ENCODE measurements around the gene MYL12B. TPM values are rescaled to one million over a fixed set of nuclear protein-coding genes. Genes with fewer than 3 reads are reported as not detected.

MYL12B gene
- total and polyA plus RNA-seq, 12 donors: 259 to 810 (median 446) TPM

DNA sequence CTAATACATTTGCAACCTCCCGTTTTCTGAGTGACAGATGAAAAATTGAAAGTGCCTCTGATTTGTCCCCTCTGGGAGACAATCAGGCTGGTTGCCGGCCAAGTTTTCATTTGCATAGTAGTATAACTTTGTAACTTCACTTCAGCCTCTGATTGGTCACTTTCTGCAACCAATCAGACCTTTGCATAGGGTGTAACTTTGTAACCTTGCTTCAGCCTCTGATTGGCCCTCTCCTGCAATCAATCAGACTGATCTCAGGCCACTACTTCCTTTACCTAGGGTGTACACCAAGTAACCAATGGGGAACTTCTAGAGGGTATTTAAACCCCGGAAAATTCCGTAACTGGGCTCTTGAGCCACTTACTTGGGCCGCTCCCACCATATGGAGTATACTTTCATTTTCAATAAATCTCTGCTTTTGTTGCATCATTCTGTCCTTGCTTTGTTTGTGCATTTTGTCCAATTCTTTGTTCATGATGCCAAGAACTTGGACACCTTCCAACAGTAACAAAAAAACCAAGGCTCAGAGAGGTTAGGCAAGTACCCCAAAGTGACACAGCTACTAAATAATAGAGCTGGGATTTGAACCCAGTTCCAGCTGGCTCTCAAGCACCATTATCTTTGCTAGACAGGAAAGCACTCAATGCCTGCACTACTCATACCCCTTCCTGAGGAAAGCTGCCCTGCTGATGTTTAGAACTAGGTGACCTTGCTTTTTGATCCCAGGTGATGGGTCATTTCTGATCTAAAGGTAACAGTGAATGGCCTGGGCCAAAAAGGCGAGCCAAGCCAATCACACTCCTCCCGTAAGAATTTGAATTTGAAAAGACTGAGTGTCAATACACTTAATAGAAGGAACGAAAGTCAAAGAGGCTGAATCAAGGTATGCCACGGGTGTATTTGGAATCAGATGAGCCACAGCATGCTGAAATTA is 31.3 kb upstream of the MYL12B start:
- intact Hi-C loops (cut with DNase I): no loop called here

DNA sequence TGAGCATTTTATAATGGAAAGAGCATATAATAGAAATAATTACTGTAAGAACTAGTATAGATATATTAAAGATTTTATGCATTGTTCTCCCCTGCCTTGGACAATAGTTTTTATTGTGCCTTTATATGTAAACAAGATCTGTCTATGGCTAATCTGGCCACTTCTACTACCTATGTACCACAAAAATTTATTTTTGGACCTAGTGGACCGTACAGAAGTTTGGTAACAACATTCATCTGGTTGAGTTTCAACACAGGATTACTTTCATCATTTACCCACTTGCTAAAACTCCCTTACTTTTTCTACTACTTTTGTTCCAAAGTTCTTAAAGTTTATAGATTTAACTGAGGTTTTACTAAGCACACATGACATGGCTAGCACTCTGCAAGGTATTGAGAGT is 28.9 kb upstream of the MYL12B start:
- TF ChIP-seq CTCF (IDR thresholded peaks at IDR 0.05) (no peak), POLR2A (IDR thresholded peaks at IDR 0.05) (no peak)
- Histone ChIP-seq H3K27ac (no peak overlapping the region), H3K9me3 (replicated peaks in 1 of 3) (no peaks in the 10 kb centered on the region), H3K4me1 (replicated peaks in 1 of 2) (peaks cover 0 to 3% of the 10 kb centered on the region in 2 donors), H3K36me3 (replicated peaks in 1 of 2) (no peaks in the 10 kb centered on the region), H3K4me3 (no peak overlapping the region), H3K27me3 (no peaks in the 10 kb centered on the region)
- DNase-seq: no peak
- intact Hi-C loops (cut with DNase I): no loop called here
- 91 to 100% (median 94%) methylated on average over 1 of the region's 1 CpG for WGBS, 4 donors

More for the DNA sequence above, 31.3 kb upstream of the MYL12B start:
- WGBS, 4 donors: 80 to 88% (median 84%) methylated on average over 9 of the region's 9 CpGs
- peak in 6 of 7 donors; percentile 32 to 77 (median 56) for DNase-seq
- Histone ChIP-seq H3K27me3 (no peaks in the 10 kb centered on the region), H3K9me3 (replicated peaks in 1 of 3) (no peaks in the 10 kb centered on the region), H3K36me3 (replicated peaks in 1 of 2) (no peaks in the 10 kb centered on the region), H3K4me3 (peak overlapping the region in 1 of 4 donors; percentile 18), H3K4me1 (replicated peaks in 1 of 2) (peaks cover 0 to 3% of the 10 kb centered on the region in 2 donors), H3K27ac (no peak overlapping the region)
- TF ChIP-seq POLR2A (IDR thresholded peaks at IDR 0.05): peak in 1 of 2 donors; percentile 6
- no peak for TF ChIP-seq CTCF (IDR thresholded peaks at IDR 0.05)

DNA sequence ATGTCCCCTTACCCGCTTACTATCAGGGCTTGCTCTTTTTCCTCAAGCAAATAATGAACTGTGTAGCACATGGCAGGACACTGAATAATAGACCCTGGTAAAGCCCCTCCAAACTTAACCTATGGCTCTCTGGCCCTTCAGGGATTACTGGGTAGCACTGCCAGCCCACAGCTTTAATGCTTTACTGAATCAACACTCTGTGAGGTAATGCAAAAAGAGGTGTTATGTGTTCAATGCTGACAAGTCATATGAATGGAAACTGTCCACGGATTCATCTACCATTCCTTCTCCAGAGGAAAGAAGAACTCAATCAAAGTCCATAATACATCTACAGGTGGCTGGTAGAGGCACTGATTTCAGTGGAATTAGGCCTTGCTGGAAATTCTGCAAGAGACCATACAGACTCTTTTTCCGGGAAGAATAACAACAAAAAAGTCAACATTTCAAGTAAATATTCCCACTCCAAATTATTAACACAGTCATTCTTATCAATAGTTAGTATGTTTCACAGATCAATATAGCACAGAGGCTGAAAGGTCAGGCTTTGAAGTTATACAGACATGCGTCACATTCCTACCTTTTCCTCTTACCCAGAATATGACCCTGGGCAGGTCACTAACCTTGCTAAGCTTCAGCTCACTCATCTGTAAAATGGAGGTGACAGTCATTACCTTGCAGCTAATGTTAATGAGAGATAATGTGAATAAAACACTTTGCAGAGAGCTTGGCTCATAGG is 28.3 kb upstream of the MYL12B start:
- H3K4me3 ChIP-seq: no peak overlapping the region
- TF ChIP-seq POLR2A (IDR thresholded peaks at IDR 0.05) (no peak), CTCF (IDR thresholded peaks at IDR 0.05) (no peak)
- 78 to 90% (median 89%) methylated on average over 4 of the region's 4 CpGs for WGBS, 4 donors
- H3K36me3 ChIP-seq (replicated peaks in 1 of 2): no peaks in the 10 kb centered on the region
- no peaks in the 10 kb centered on the region for H3K9me3 ChIP-seq (replicated peaks in 1 of 3)
- peaks cover 0 to 3% of the 10 kb centered on the region in 2 donors for H3K4me1 ChIP-seq (replicated peaks in 1 of 2)
- intact Hi-C loops (cut with DNase I): no loop called here
- no peak overlapping the region for H3K27ac ChIP-seq
- DNase-seq: no peak
- H3K27me3 ChIP-seq: no peaks in the 10 kb centered on the region

GRCh38 chr18:3234457-3234856 is 27.5 kb upstream of the MYL12B start:
- WGBS, 4 donors: 65 to 88% (median 75%) methylated on average over 5 of the region's 5 CpGs
- no peaks in the 10 kb centered on the region for H3K36me3 ChIP-seq (replicated peaks in 1 of 2)
- H3K4me1 ChIP-seq (replicated peaks in 1 of 2): peaks cover 0 to 3% of the 10 kb centered on the region in 2 donors
- no peak overlapping the region for H3K4me3 ChIP-seq
- no peak for DNase-seq
- TF ChIP-seq POLR2A (IDR thresholded peaks at IDR 0.05) (no peak), CTCF (IDR thresholded peaks at IDR 0.05) (no peak)
- no peaks in the 10 kb centered on the region for H3K9me3 ChIP-seq (replicated peaks in 1 of 3)
- H3K27ac ChIP-seq: no peak overlapping the region
- H3K27me3 ChIP-seq: no peaks in the 10 kb centered on the region
- intact Hi-C loops (cut with DNase I): no loop called here

All from adrenal gland (tissue), 12 donors.